ENCODE data around the gene TTC23L.

Gene TTC23L

DNA sequence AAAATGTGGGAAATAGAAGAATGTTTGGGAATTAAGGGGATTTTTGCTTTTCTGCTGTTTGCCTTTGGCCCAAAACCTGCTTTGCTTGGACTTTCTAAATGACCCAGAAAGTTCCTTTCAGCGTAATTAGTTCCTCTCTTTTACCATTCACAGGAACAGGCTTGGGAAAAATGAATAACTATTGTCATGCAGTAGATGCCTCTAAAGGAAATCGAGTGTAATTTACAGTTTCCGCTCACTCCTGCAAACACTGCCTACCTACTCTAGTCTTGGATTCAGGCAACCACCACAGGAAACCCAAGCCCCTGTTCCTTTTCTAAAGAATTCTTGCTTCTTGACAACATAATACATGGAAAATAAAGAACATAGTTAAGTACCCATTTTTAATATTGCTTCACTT is 25.0 kb downstream of the TTC23L start:
- Histone ChIP-seq H3K27me3 (replicated peaks; ENCODE audit: insufficient read depth, low read length) (no peaks in the 10 kb centered on the region), H2AFZ (ENCODE audit: low read length) (no peak overlapping the region), H3K79me2 (ENCODE audit: low read length) (no peaks in the 10 kb centered on the region), H3K9me2 (replicated peaks; ENCODE audit: insufficient read depth, low read length) (no peaks in the 10 kb centered on the region), H3K9me3 (replicated peaks; ENCODE audit: insufficient read depth, low read length) (no peaks in the 10 kb centered on the region), H3K4me2 (ENCODE audit: low read depth, low read length) (no peak overlapping the region), H3K9ac (ENCODE audit: low read length) (no peak overlapping the region), H3K27ac (ENCODE audit: low read length) (no peak overlapping the region), H3K4me3 (ENCODE audit: low read length) (no peak overlapping the region), H4K20me1 (ENCODE audit: insufficient read depth, low read length) (no peaks in the 10 kb centered on the region), H3K4me1 (ENCODE audit: low read length) (no peaks in the 10 kb centered on the region), H3K36me3 (replicated peaks; ENCODE audit: insufficient read depth, low read length) (no peaks in the 10 kb centered on the region), H3F3A (ENCODE audit: insufficient read depth, low read length) (no peaks in the 10 kb centered on the region)
- no peak for DNase-seq
- TF ChIP-seq EZH2 (optimal IDR thresholded peaks at IDR 0.05; ENCODE audit: low read depth, low read length) (no peak), EZH2phosphoT487 (IDR thresholded peaks at IDR 0.05; ENCODE audit: low read length) (no peak)
- TF ChIP-seq, protein P1, sequence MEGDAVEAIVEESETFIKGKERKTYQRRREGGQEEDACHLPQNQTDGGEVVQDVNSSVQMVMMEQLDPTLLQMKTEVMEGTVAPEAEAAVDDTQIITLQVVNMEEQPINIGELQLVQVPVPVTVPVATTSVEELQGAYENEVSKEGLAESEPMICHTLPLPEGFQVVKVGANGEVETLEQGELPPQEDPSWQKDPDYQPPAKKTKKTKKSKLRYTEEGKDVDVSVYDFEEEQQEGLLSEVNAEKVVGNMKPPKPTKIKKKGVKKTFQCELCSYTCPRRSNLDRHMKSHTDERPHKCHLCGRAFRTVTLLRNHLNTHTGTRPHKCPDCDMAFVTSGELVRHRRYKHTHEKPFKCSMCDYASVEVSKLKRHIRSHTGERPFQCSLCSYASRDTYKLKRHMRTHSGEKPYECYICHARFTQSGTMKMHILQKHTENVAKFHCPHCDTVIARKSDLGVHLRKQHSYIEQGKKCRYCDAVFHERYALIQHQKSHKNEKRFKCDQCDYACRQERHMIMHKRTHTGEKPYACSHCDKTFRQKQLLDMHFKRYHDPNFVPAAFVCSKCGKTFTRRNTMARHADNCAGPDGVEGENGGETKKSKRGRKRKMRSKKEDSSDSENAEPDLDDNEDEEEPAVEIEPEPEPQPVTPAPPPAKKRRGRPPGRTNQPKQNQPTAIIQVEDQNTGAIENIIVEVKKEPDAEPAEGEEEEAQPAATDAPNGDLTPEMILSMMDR (IDR thresholded peaks at IDR 0.05; ENCODE audit: low read length): no peak

DNA sequence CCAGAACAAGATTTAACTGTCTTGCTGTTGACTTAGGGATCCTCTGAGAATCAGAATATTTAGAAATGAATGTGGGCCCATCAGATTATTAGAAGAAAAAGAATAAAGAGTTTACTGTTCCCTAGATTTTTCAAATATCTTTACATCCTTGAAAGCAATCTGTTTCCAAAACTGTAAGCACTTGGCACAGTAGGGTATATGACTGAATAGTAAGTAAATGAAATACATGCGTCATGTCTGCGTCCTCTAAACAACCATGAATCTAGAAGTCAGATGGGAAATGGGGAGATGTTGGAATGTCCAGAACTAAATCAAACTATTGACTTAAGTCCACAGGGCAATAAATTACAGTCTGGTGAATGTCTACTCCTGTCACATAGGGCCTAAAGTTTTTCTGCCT is 26.1 kb downstream of the TTC23L start:
- Histone ChIP-seq H3K36me3 (replicated peaks; ENCODE audit: insufficient read depth, low read length) (no peaks in the 10 kb centered on the region), H3K79me2 (ENCODE audit: low read length) (no peaks in the 10 kb centered on the region)
- TF ChIP-seq EZH2 (optimal IDR thresholded peaks at IDR 0.05; ENCODE audit: low read depth, low read length) (no peak), EZH2phosphoT487 (IDR thresholded peaks at IDR 0.05; ENCODE audit: low read length) (no peak)
- TF ChIP-seq, protein P1 (IDR thresholded peaks at IDR 0.05; ENCODE audit: low read length): no peak

DNA sequence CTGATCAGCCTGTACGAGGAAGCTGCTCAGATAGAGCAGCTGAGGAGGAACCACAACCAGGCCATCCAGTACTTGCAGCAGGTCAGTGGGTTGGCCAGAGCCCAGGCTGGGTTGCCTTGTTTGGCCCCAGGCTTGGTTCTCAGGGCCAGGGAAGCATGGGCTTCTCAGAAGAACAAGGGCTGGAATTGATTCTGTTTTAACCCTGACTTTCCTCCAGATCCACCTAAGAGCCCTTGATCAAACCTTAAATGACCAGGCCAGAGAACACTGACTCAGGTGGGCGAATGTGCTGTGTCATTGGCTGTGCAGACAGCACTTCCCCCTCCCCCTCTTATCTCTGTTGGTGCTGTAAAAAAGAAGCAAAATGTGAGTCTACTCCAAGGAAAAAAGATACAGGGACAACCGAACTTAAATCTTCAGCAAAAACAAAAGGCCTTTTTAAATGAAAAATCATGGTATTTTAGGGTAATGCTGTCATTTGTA is 28.1 kb downstream of the TTC23L start:
- H3K27ac ChIP-seq (ENCODE audit: low read length): no peak overlapping the region
- H3K9ac ChIP-seq (ENCODE audit: low read length): no peak overlapping the region
- H3K79me2 ChIP-seq (ENCODE audit: low read length): no peaks in the 10 kb centered on the region
- H3K36me3 ChIP-seq (replicated peaks; ENCODE audit: insufficient read depth, low read length): no peaks in the 10 kb centered on the region
- no peaks in the 10 kb centered on the region for H3K9me3 ChIP-seq (replicated peaks; ENCODE audit: insufficient read depth, low read length)
- no peak overlapping the region for H2AFZ ChIP-seq (ENCODE audit: low read length)
- no peak for TF ChIP-seq EZH2 (optimal IDR thresholded peaks at IDR 0.05; ENCODE audit: low read depth, low read length)
- H3F3A ChIP-seq (ENCODE audit: insufficient read depth, low read length): no peaks in the 10 kb centered on the region
- H3K4me3 ChIP-seq (ENCODE audit: low read length): no peak overlapping the region
- H4K20me1 ChIP-seq (ENCODE audit: insufficient read depth, low read length): no peaks in the 10 kb centered on the region
- no peaks in the 10 kb centered on the region for H3K9me2 ChIP-seq (replicated peaks; ENCODE audit: insufficient read depth, low read length)
- H3K27me3 ChIP-seq (replicated peaks; ENCODE audit: insufficient read depth, low read length): no peaks in the 10 kb centered on the region
- DNase-seq: no peak
- no peak overlapping the region for H3K4me2 ChIP-seq (ENCODE audit: low read depth, low read length)
- no peaks in the 10 kb centered on the region for H3K4me1 ChIP-seq (ENCODE audit: low read length)

More for the DNA sequence above, 26.1 kb downstream of the TTC23L start:
- Histone ChIP-seq H3K9me2 (replicated peaks; ENCODE audit: insufficient read depth, low read length) (no peaks in the 10 kb centered on the region), H3F3A (ENCODE audit: insufficient read depth, low read length) (no peaks in the 10 kb centered on the region), H4K20me1 (ENCODE audit: insufficient read depth, low read length) (no peaks in the 10 kb centered on the region), H3K4me3 (ENCODE audit: low read length) (no peak overlapping the region), H3K4me1 (ENCODE audit: low read length) (no peaks in the 10 kb centered on the region), H3K9me3 (replicated peaks; ENCODE audit: insufficient read depth, low read length) (no peaks in the 10 kb centered on the region), H3K4me2 (ENCODE audit: low read depth, low read length) (no peak overlapping the region), H3K27ac (ENCODE audit: low read length) (no peak overlapping the region), H2AFZ (ENCODE audit: low read length) (no peak overlapping the region), H3K9ac (ENCODE audit: low read length) (no peak overlapping the region), H3K27me3 (replicated peaks; ENCODE audit: insufficient read depth, low read length) (no peaks in the 10 kb centered on the region)
- DNase-seq: no peak

DNA sequence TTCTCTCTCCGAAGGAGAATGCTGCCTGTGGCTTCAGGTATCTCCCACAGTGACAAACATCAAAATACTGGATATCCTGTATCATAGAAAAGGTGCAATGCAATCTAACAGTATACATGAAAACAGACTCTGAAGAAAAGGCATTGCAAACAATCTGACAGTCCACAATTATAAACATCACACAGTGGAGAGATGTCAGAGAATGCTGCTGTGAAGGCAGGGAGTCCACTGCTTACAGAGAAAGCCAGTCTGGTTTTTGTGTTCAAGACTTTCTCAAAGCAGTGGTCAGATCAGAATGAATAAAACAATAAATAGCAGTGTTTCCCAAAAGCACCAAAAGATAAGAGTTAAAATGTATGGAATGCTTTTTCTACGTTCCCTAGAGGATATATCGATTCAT is 28.7 kb downstream of the TTC23L start:
- H3K36me3 ChIP-seq (replicated peaks; ENCODE audit: insufficient read depth, low read length): no peaks in the 10 kb centered on the region
- no peaks in the 10 kb centered on the region for H4K20me1 ChIP-seq (ENCODE audit: insufficient read depth, low read length)
- H3K27ac ChIP-seq (ENCODE audit: low read length): no peak overlapping the region
- no peak overlapping the region for H3K4me3 ChIP-seq (ENCODE audit: low read length)
- no peaks in the 10 kb centered on the region for H3K4me1 ChIP-seq (ENCODE audit: low read length)
- DNase-seq: no peak
- no peaks in the 10 kb centered on the region for H3F3A ChIP-seq (ENCODE audit: insufficient read depth, low read length)
- TF ChIP-seq EZH2 (optimal IDR thresholded peaks at IDR 0.05; ENCODE audit: low read depth, low read length): no peak
- TF ChIP-seq EZH2phosphoT487 (IDR thresholded peaks at IDR 0.05; ENCODE audit: low read length): no peak
- TF ChIP-seq, protein P1 (IDR thresholded peaks at IDR 0.05; ENCODE audit: low read length): no peak
- H3K4me2 ChIP-seq (ENCODE audit: low read depth, low read length): no peak overlapping the region
- H3K27me3 ChIP-seq (replicated peaks; ENCODE audit: insufficient read depth, low read length): no peaks in the 10 kb centered on the region
- no peaks in the 10 kb centered on the region for H3K9me2 ChIP-seq (replicated peaks; ENCODE audit: insufficient read depth, low read length)
- no peaks in the 10 kb centered on the region for H3K9me3 ChIP-seq (replicated peaks; ENCODE audit: insufficient read depth, low read length)
- no peak overlapping the region for H3K9ac ChIP-seq (ENCODE audit: low read length)
- no peak overlapping the region for H2AFZ ChIP-seq (ENCODE audit: low read length)
- no peaks in the 10 kb centered on the region for H3K79me2 ChIP-seq (ENCODE audit: low read length)

All from MM.1S (cell line).